Keratinocyte (primary cell): ENCODE results near the gene PMEPA1. TPM values are rescaled to one million over a fixed set of nuclear protein-coding genes. Genes with fewer than 3 reads are reported as not detected.

Experiments
- DNase-seq: peaks from one replicate; pipeline ENCODE4 v3.0.0-alpha.2; 2011; ENCODE audit warnings: low read depth, missing footprints, low spot score
- FAIRE-seq: peaks from 2 replicates; lab custom pipeline; 2011; peaks lifted over from hg19 to GRCh38; lab: Jason Lieb, UNC
- H2AFZ ChIP-seq: 2 replicates; pipeline ENCODE4 v1.6.0; 2012; ENCODE audit warnings: low read length, control low read depth, inconsistent platforms; ENCODE audit not compliant: control insufficient read depth
- H3K27ac ChIP-seq: 2 replicates; pipeline ENCODE4 v1.5.1; 2011; ENCODE audit warnings: low read length; ENCODE audit not compliant: control insufficient read depth, insufficient read depth
- H3K27me3 ChIP-seq: 3 replicates; pipeline ENCODE4 v1.6.0; 2011; ENCODE audit warnings: low read length; ENCODE audit not compliant: control insufficient read depth, insufficient read depth; ENCODE audit errors: extremely low read depth
- H3K36me3 ChIP-seq, 2 experiments: 2 replicates in 1 of 2; 3 replicates in 1 of 2; pipeline ENCODE4 v1.5.1; 2011; ENCODE audit warnings: low read length in 2 of 2, mild to moderate bottlenecking in 1 of 2; ENCODE audit not compliant: control insufficient read depth in 2 of 2, insufficient read depth in 2 of 2; ENCODE audit errors: extremely low read depth in 1 of 2
- H3K4me1 ChIP-seq: 3 replicates; pipeline ENCODE4 v1.5.1; 2011; ENCODE audit warnings: low read length; ENCODE audit not compliant: control insufficient read depth, insufficient read depth; ENCODE audit errors: extremely low read depth
- H3K4me2 ChIP-seq: 3 replicates; pipeline ENCODE4 v1.6.0; 2011; ENCODE audit warnings: low read depth, low read length; ENCODE audit not compliant: control insufficient read depth, insufficient read depth; ENCODE audit errors: extremely low read depth
- H3K4me3 ChIP-seq, 3 experiments: fragments of 200-600 bp in 1 of 3; sonication (generic) in 1 of 3; 2 replicates in 2 of 3; 3 replicates in 1 of 3; pipeline ENCODE4 v1.5.1; 2011 to 2016; ENCODE audit warnings: low read length in 3 of 3, mild to moderate bottlenecking in 3 of 3, control low read depth in 2 of 3, inconsistent platforms in 1 of 3, low read depth in 1 of 3, mixed read lengths in 1 of 3, mixed run types in 1 of 3, moderate library complexity in 1 of 3; ENCODE audit not compliant: control insufficient read depth in 2 of 3, insufficient read depth in 2 of 3; ENCODE audit errors: extremely low read depth in 1 of 3
- H3K79me2 ChIP-seq: 2 replicates; pipeline ENCODE4 v1.6.0; 2012; ENCODE audit warnings: low read length; ENCODE audit not compliant: control insufficient read depth, insufficient read depth
- H3K9ac ChIP-seq: 3 replicates; pipeline ENCODE4 v1.6.0; 2011; ENCODE audit warnings: low read length; ENCODE audit not compliant: control insufficient read depth, insufficient read depth; ENCODE audit errors: extremely low read depth
- H3K9me1 ChIP-seq: 3 replicates; pipeline ENCODE4 v1.6.0; 2011; ENCODE audit warnings: low read length; ENCODE audit not compliant: control insufficient read depth, insufficient read depth; ENCODE audit errors: extremely low read depth
- H3K9me3 ChIP-seq: 2 replicates; pipeline ENCODE4 v1.5.1; 2012; ENCODE audit warnings: low read depth, low read length; ENCODE audit not compliant: control insufficient read depth
- H4K20me1 ChIP-seq: 3 replicates; pipeline ENCODE4 v1.6.0; 2011; ENCODE audit warnings: low read length; ENCODE audit not compliant: control insufficient read depth, insufficient read depth; ENCODE audit errors: extremely low read depth
- EZH2 ChIP-seq: IDR thresholded peaks from one replicate; pipeline ENCODE4 v1.6.1; 2012; ENCODE audit warnings: inconsistent platforms, mild to moderate bottlenecking, low read length, moderate library complexity
- dilution Hi-C: fragments of 300-500 bp; cut with MboI; formaldehyde crosslinking; loops from one replicate; pipeline ENCODE4 v1.7.0; 2020; ENCODE audit warnings: low sequenced_read_pairs; ENCODE audit not compliant: extremely low pct_ligation_motif_present
- polyA plus RNA-seq, 5 experiments: library from polyadenylated mRNA; depleted of rRNA in 3 of 5; stranded (reverse) in 3 of 5; stranded (forward) in 1 of 5; unstranded in 1 of 5; fragments of >200 nt; gene quantifications; 1 replicate in 1 of 5; 2 replicates in 3 of 5; 3 replicates in 1 of 5; pipeline versions ENCODE4 v1.2.1 to v1.2.3, GENCODE V29; 2011 to 2012; ENCODE audit warnings: missing spikeins in 2 of 5, low read depth in 1 of 5, low replicate concordance in 1 of 5
- TF ChIP-seq, protein P1 (sequence below), 3 experiments: IDR thresholded peaks in 1 of 3; conservative IDR thresholded peaks in 1 of 3; optimal IDR thresholded peaks in 1 of 3; 2 replicates in 2 of 3; 3 replicates in 1 of 3; pipeline versions ENCODE3 to v1.5.1; 2011; ENCODE audit warnings: low read length in 3 of 3, mild to moderate bottlenecking in 3 of 3, moderate library complexity in 2 of 3, control low read depth in 1 of 3, inconsistent platforms in 1 of 3; ENCODE audit not compliant: insufficient read depth in 2 of 3; ENCODE audit errors: extremely low read depth in 1 of 3

PMEPA1 gene
- polyA plus RNA-seq, 1 donor (not counting 4 experiments of a cell fraction or from before 2014, with no cell fraction given) = 29.0 TPM

DNA sequence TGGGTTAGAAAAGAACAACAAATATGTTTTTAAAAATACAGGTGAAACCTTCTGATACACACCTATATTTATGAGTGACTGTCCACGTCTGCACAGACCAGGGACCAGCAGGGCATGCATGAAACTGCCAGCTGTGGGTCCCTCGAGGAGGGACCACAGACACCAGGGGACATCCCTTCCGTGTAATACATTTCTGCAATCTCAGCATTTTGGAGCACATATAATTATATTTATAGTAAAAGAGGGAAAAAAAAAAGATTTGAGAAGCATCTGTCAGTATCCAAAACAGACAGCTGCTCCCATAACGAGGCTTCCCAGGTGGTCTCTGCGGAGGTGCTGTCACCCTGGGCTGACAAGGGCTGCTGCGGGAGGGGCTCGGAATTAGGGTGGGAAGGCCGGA lies 40.2 kb downstream of the PMEPA1 start:
- H3K36me3 ChIP-seq = peaks cover 22 to 30% of the 10 kb centered on the region in 2 experiments
- DNase-seq (no peak), FAIRE-seq (no peak)
- peaks cover 13% of the 10 kb centered on the region for H3K4me1 ChIP-seq
- no peak overlapping the region for H3K9ac ChIP-seq
- H3K9me3 ChIP-seq = no peaks in the 10 kb centered on the region
- peaks cover 7% of the 10 kb centered on the region for H3K9me1 ChIP-seq
- no peak overlapping the region for H3K4me2 ChIP-seq
- no peak for TF ChIP-seq EZH2
- TF ChIP-seq, protein P1, sequence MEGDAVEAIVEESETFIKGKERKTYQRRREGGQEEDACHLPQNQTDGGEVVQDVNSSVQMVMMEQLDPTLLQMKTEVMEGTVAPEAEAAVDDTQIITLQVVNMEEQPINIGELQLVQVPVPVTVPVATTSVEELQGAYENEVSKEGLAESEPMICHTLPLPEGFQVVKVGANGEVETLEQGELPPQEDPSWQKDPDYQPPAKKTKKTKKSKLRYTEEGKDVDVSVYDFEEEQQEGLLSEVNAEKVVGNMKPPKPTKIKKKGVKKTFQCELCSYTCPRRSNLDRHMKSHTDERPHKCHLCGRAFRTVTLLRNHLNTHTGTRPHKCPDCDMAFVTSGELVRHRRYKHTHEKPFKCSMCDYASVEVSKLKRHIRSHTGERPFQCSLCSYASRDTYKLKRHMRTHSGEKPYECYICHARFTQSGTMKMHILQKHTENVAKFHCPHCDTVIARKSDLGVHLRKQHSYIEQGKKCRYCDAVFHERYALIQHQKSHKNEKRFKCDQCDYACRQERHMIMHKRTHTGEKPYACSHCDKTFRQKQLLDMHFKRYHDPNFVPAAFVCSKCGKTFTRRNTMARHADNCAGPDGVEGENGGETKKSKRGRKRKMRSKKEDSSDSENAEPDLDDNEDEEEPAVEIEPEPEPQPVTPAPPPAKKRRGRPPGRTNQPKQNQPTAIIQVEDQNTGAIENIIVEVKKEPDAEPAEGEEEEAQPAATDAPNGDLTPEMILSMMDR (optimal IDR thresholded peaks at IDR 0.05 in 1 of 3, IDR thresholded peaks at IDR 0.05 in 1 of 3, conservative IDR thresholded peaks at IDR 0.05 in 1 of 3; ENCODE audit: extremely low read depth in 1 of 3, insufficient read depth in 2 of 3, low read length in 3 of 3) = no peak
- H4K20me1 ChIP-seq = peaks cover 83% of the 10 kb centered on the region
- peaks cover 98% of the 10 kb centered on the region for H3K79me2 ChIP-seq
- no peaks in the 10 kb centered on the region for H3K27me3 ChIP-seq
- H2AFZ ChIP-seq = no peak overlapping the region
- no peak overlapping the region for H3K4me3 ChIP-seq
- dilution Hi-C loops = no loop called here
- no peak overlapping the region for H3K27ac ChIP-seq

DNA sequence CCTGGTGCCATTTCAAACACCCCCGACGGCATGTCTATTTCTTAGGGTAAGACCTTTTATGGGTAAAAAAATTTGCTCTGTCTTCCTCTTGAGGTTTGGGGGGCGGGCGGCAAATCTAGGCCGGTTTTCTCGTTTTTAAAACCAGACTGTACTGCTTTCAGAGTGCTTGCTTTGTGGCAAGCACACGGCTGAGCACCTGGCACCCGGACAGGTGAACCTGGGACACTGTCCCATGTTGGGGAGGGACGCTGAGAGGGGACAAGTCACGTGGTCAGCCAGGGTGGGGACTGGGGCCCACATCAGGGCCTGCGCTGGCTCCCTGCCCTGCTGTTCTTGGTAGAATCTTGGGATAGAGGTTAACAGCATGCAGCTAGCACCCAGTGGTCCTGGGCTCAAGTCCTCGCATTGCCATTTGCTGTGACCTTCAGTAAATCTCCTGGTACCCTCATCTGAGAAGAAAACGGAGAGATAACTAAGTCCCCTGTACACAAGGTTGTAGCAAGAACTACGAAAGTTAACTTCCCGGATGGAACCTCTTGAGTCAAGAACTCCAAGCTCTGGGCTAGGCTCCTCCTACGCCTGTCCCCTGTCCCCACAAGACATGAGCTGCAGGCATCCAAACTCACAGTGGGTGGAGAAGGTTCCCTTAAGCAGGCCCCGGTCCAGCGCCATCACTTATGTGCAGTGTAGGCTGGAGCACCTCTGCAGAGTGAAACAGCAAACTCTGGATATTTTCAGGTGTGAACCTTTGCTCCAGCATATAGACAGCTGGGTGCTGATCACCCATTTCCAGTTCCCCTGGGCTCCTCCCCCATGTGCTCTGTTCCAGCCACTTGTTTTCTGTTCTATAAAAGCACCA lies 41.7 kb downstream of the PMEPA1 start:
- TF ChIP-seq, protein P1 (optimal IDR thresholded peaks at IDR 0.05 in 1 of 3, IDR thresholded peaks at IDR 0.05 in 1 of 3, conservative IDR thresholded peaks at IDR 0.05 in 1 of 3; ENCODE audit: extremely low read depth in 1 of 3, insufficient read depth in 2 of 3, low read length in 3 of 3) = no peak
- TF ChIP-seq EZH2 = no peak
- Histone ChIP-seq H2AFZ (no peak overlapping the region), H3K27ac (no peak overlapping the region), H3K4me1 (peaks cover 13% of the 10 kb centered on the region), H3K79me2 (peaks cover 98% of the 10 kb centered on the region), H4K20me1 (peaks cover 82% of the 10 kb centered on the region), H3K9me1 (peaks cover 11% of the 10 kb centered on the region), H3K27me3 (no peaks in the 10 kb centered on the region), H3K4me2 (no peak overlapping the region), H3K9ac (no peak overlapping the region), H3K4me3 (no peak overlapping the region), H3K36me3 (peaks cover 24 to 34% of the 10 kb centered on the region in 2 experiments), H3K9me3 (no peaks in the 10 kb centered on the region)
- FAIRE-seq = no peak
- dilution Hi-C loops = no loop called here
- no peak for DNase-seq
